Retinal pigment epithelial cell (primary cell): Measurements from ENCODE around the gene NDUFA13.
"Not testable (repeated sequence)": the region's sequence is repeated elsewhere in the genome, so short reads cannot be mapped to it uniquely, and the experiment has no call there.

ENCODE experiments used
- DNase-seq: peaks from one replicate; pipeline ENCODE4 v3.0.0-alpha.2; 2010; ENCODE audit warnings: low read depth
- H3K4me3 ChIP-seq: 2 replicates; pipeline ENCODE4 v1.5.1; 2011; ENCODE audit warnings: mild to moderate bottlenecking, low read length, control low read depth, moderate library complexity
- TF ChIP-seq, protein P1 (sequence below): conservative IDR thresholded peaks from 2 replicates; pipeline ENCODE4 v1.5.1; 2011; ENCODE audit warnings: low read depth, low read length, control low read depth, inconsistent platforms

Gene NDUFA13

DNA sequence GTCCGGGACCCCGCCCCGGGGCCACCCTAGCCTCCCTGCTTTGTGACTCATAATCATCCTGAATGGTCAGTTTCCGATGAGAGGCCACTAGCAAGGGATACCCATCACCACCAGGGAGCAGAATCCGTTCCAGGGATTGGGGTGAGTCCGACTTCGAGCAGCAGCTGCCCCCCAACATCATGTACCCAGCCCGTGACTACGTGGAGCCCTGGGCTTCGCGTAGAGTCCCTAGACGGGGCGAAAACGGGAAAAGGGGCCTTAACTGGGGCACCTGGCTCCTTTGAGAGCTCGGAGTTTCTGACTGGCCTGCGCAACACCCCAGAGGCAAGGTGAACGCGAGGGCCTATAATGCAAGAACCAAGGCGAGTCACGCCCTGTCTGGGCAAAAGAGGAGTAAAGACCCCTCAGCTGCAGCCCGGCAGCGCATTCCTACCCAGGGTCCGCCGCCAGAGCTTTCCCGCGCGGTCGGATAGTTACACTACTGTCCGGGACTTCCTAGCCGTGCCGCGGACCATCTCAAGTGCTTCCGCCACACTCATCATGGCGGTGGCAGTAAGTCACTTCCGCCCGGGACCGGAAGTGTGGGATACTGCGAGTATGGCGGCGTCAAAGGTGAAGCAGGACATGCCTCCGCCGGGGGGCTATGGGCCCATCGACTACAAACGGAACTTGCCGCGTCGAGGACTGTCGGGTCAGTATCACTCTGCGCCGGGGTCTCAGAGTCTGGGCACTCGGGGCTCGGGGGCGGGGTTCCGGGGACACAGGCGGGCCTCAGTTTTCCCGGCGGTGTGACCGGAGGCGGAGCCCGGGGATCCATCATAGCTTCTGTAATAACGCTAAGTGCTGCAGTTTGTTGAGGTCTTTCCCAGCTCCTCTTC, at the start of gene NDUFA13:
TSS of gene NDUFA13 (plus strand) at position 584 of the 878 bp plus-strand sequence. CDS start at position 598, 14 bp downstream.
- H3K4me3 ChIP-seq, result peak within 1 kb of the TSS; percentile 77
- peak; percentile 53 for DNase-seq
- TF ChIP-seq, protein P1, sequence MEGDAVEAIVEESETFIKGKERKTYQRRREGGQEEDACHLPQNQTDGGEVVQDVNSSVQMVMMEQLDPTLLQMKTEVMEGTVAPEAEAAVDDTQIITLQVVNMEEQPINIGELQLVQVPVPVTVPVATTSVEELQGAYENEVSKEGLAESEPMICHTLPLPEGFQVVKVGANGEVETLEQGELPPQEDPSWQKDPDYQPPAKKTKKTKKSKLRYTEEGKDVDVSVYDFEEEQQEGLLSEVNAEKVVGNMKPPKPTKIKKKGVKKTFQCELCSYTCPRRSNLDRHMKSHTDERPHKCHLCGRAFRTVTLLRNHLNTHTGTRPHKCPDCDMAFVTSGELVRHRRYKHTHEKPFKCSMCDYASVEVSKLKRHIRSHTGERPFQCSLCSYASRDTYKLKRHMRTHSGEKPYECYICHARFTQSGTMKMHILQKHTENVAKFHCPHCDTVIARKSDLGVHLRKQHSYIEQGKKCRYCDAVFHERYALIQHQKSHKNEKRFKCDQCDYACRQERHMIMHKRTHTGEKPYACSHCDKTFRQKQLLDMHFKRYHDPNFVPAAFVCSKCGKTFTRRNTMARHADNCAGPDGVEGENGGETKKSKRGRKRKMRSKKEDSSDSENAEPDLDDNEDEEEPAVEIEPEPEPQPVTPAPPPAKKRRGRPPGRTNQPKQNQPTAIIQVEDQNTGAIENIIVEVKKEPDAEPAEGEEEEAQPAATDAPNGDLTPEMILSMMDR, result peak; percentile 26

DNA sequence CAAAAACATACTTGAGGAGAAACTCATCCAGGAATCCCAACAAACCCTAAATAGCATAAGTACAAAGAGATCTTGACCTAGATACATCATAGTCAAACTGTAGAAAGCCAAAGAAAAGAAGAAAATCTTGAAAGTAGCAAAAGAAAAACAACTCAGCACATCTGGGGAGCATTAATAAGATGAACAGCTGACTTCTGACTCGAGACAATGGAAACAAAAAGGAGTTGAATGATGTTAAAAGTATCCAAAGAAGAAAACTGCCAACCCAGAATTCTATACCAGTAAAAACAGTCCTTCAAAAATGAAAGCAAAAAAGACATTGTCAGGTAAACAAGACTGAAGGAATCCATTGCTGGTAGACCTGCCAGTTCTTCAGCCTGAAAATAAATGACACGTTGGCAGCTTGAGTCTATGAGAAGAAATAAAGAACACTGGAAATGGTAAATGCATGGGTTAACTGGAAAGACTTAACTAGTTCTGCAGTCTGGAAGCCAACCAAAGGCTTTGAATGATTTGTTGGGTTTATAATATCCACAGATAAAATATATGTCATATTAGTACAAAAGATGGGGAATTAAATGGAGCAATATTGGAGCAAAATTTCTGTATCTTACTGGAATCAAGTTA, 47.5 kb upstream of the NDUFA13 start:
- no peak overlapping the region for H3K4me3 ChIP-seq
- TF ChIP-seq, protein P1, result no peak
- no peak for DNase-seq

DNA sequence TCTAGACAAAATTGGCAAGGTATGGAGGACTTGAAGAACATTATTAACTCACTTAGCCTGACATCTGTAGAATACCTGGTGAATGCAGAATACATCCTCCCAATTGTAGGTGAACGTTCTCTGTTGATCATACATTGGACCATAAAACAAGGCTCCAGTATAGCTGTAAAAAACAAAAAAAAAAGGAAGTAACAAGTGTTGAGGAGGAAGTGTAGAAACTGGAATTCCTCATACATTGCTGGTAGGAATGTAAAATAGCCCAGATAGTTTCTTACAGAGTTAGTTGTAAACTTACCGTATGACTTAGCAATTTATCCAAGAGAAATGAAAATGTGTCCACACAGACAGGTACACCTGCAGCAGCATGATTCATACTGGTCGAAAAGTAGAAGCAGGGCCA, 45.4 kb upstream of the NDUFA13 start:
- no peak overlapping the region for H3K4me3 ChIP-seq
- TF ChIP-seq, protein P1, result no peak
- DNase-seq, result no peak

DNA sequence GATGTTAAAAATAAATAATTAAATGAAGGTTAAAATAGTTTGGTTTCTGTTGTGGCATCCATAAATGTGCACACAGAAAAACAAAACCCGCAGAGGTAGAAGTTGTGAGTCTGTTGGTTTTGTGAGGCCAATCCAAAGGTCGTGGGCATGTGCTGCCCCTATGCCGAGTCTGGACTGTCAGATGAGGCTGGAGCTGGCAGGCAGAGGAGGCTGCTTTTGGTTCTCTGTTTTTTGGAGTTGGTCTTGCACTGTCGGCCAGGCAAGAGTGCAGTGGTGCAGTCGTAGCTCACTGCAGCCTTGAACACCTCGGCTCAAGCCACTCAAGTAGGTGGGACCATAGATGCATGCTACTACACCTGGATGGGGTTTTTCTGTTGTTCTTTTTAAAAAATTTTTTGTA, 44.3 kb upstream of the NDUFA13 start:
- DNase-seq, result no peak
- no peak overlapping the region for H3K4me3 ChIP-seq
- TF ChIP-seq, protein P1, result no peak

DNA sequence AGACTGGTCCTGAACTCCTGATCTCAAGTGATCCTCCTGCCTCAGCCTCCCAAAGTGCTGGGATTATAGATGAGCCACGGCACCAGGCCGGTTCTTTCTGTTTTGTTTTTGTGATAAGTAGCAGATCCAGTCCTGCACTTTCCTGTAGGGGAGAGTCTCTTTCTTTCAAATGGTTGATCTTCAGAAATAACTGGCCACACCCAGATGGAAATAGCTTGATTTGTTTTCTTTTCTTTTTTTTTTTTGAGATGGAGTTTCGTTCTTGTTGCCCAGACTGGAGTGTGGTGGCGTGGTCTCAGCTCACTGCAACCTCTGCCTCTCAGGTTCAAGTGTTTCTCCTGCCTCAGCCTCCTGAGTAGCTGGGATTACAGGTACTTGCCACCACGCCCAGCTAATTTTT, 43.9 kb upstream of the NDUFA13 start:
- DNase-seq, H3K4me3 ChIP-seq: not testable (repeated sequence)

DNA sequence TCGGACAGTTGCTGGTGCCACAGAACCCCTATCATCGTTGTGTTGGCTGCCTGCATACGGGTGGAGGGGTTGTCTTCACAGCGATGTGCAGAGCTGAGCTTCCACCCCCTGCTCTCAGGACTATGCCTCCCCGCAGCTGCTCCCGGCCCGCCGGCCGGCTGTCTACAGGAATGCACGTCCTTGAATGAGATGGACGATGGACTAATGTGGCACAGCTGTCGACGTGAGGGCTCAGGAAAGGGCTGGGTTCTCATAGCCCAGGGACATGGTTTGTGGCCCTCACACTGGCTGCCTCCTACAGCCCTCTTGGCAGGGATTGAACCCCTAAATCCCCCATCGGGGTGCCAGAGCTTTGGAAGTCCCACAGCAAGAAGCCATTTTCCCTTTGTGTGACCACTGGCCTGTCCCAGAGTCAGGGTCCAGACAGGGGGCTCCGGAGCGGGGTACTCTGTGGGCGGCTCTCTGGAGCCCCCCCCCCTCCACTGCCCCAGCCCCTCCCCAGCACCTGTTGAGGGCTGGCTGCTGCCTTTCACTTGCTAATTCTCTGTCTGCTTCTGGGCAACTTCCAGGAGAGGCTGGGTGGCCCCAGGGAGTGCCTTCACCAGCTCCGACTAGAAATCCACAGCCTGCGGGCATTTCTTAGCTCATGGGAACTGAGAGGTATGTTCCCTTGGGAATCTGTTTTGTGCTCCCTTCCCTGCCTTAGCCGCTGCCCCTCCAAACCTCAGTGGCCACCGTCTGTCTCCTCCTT, 40.8 kb upstream of the NDUFA13 start:
- no peak for DNase-seq
- H3K4me3 ChIP-seq, result no peak overlapping the region
- TF ChIP-seq, protein P1, result no peak
